Activated naive CD4-positive, alpha-beta T cell (primary cell): ENCODE measurements around the gene REPS2.

Source experiments
- DNase-seq, 4 experiments: peaks; one replicate each; lab custom pipeline; 2025; lab: John Stamatoyannopoulos, UW

The REPS2 gene

DNA sequence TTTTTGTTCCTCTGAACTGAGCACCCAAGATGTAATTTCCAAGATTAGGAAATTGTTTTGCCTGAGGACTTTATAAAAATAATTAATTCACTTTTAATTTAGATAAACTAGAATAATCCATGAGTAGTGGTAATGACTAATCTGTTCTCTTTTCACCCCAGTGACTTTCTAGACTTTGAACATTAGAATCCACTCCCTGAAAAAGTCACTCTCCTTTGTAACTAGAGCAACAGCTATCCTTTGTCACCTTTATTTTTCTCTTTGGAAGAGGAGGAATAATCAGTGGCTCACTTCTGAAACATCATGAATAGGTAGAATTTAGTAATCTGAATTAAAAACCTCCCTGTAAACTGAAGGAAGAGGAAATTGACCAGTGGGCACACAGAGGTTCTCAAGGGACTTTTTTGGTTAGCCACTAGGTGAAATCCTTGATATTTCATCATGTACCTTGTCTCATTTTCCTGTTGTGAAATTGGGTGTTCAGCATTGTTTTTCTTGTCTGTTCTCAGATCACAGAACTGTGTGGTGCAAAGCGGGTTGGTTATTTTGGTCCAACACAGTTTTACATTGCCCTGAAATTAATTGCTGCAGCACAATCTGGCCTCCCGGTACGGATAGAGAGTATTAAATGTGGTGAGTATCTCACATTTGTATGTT, 59.4 kb downstream of the REPS2 start:
- DNase-seq = no peak

DNA sequence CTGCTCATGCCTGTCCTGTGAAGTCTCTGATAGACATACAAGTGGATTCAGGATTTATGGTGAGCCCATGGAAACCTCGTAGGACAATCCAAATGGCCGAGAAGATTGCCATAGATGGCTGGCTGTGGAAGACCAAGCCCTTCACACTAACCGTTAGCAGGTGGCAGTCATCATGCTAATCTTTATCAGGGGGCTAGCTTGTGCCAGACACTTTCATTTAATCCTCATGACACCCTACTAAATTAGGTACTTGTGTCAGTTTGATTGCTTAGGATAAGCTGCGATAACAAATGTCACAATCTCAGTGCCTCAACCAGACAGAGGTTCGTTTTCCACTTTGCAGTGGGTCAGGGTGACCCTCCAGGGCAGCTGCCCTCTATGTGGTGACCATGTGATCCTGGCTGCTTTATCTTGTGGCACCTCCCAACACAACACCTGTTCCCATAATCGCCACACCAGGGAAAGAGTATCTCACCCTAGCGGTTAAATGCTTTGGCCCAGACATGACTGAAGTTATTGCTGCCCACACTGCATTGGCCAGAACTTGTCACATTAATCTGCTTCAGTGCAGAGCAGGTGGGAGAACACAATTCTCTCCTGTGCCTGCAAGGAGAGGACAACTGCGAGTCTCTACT, 60.8 kb downstream of the REPS2 start:
- no peak for DNase-seq

- no peak for DNase-seq
These were observed 63.6 kb downstream of the REPS2 start for GRCh38 chrX:17009856-17010625.

- DNase-seq = no peak
These were observed 66.0 kb downstream of the REPS2 start for GRCh38 chrX:17012465-17012864.

DNA sequence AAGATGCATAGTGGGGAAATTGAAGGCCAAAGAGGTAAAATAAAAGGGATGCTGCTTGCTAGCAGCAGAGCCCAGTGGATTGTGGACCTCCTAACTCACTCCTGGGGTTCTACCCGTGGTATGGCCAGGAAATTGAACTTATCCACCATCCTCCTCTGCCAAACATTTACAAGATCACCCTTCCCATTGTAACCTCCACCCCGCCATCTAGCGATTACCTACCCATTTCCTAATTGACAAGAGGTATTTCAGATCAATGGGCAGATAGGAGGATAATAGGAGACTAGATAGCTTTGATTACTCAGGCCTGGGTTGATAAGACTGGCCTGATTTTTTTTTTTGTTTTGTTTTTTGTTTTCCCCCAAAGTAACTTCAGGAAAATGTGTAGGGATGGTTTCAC, 67.8 kb downstream of the REPS2 start:
- no peak for DNase-seq

GRCh38 chrX:17017134-17017533, 70.7 kb downstream of the REPS2 start:
- DNase-seq = no peak

DNA sequence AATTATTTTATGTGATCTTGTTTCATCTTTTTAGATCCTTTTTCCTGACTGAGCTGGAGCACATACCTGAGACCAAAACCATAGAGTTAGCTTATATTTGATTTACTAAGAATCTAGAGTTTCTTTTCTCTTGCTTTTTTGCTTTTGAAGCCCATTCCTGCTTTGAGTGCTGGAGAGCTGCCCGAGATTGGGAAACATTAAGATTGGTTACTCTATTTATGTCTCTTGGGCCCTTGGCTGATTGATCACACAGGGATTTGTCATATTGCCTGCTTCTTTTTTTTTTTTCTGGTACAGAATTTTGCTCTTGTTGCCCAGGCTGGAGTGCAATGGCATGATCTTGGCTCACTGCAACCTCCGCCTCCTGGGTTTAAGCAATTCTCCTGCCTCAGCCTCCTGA, 73.9 kb downstream of the REPS2 start:
- DNase-seq = no peak

- DNase-seq = no peak
These were observed 74.7 kb downstream of the REPS2 start for GRCh38 chrX:17020851-17021821.

DNA sequence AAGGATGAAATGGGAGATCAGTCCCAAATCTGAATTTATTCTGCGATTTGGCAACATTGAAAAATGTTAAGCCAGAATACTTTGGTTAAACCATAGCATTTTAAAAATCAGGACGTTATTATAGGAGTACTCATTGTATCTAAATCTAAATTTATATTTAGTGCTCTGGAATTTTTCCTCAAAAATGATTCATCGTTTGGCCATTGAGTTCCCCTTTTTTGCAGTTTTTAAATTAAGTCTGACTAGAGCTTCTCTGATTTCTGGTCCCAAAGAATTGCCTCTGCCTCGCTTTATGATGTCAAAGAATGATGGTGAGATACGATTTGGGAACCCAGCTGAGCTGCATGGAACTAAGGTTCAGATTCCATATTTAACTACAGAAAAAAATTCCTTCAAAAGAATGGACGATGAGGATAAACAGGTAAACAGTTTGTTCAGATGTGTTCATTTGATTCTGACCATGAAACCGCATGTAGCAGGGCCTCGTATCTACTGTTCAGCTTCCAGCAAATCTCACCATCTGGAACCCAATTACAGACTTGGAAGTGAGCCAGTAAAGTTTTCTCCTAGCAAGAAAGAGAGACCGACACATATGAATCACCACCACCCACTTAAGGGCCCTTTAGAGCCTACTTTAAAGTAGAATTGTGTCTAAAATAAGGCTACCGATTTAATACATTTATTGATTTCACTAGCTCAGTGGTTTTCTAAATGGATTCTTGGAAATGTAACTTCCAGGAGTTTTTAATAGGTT, 75.6 kb downstream of the REPS2 start:
- DNase-seq = no peak

GRCh38 chrX:17023661-17024060, 77.2 kb downstream of the REPS2 start:
- DNase-seq = no peak

- DNase-seq = no peak
These were observed 78.4 kb downstream of the REPS2 start for GRCh38 chrX:17024886-17025285.

DNA sequence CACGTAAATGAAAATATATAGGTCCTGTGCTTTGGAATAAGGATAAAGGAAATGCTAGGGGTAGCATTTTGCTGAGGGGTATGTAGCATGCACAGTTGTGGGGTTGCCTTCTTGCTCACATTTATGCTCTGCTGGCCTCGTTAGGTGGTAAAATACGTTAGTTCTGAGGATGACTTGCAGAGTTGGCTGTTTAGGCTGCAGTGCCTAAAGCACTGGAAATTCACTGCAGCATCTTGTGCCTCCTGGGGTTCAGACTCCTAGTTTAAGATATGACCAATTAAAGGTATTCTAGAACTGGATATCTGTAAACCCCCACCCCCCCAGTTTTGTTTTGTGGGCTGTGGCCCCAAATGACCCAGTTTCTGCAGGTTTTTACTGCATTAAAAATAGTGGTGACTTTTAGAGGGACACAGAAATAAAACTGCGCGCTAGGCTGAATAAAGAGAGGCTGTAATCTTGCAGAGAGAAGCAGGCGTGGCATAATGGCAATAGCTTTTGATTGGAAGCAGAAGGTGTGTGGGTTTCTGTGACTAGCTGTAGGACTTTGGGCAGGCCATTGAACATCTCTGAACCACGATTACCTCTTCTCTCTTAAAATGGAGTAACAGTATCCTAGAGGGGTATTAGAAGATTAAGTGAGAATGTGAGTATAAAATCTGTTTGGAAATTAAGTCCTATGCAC, 79.3 kb downstream of the REPS2 start:
- no peak for DNase-seq

DNA sequence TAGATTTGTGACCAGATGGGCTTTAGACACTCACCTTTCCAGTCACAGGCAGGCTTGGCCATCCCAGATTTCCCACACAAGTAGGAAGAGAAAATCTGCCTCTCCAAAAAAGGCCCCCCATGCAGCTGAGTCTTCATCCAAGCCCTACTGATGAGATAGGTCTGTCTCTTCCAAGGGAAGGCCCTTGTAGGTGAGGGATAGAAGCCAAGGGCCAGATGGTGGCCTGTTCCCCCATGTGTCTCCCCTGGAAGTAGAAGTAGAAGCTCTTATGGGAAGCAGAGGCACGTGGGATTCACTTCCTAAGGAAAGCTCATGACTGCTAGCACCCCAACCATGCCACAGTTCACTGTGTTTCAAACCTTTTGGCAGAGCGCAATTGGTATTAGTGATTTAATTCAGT, 81.5 kb downstream of the REPS2 start:
- no peak for DNase-seq

GRCh38 chrX:17028356-17028755, 81.9 kb downstream of the REPS2 start:
- DNase-seq = no peak

DNA sequence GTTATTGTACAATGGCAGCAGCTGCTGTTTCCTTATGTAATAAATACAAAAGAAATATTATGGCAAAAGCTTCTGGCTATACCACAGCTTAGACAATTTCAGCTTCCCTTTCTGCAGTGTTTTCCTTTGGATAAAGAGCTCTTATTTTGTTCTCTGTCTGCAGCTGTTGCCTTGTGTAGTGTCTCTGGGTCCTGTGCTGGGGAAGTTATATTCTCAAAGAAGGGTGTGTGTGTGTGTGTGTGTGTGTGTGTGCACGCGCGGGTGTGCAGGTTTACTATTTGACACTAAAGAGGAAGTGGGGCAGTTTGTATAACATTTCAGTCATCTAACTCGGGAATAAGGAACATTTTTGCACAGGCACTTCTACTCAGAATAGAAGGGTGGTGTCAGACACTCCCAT, 83.6 kb downstream of the REPS2 start:
- DNase-seq = no peak

GRCh38 chrX:17030580-17031270, 84.3 kb downstream of the REPS2 start:
- DNase-seq = no peak

- DNase-seq = no peak
These were observed 85.4 kb downstream of the REPS2 start for GRCh38 chrX:17031827-17032226.

GRCh38 chrX:17032351-17032750, 85.9 kb downstream of the REPS2 start:
- DNase-seq = no peak

DNA sequence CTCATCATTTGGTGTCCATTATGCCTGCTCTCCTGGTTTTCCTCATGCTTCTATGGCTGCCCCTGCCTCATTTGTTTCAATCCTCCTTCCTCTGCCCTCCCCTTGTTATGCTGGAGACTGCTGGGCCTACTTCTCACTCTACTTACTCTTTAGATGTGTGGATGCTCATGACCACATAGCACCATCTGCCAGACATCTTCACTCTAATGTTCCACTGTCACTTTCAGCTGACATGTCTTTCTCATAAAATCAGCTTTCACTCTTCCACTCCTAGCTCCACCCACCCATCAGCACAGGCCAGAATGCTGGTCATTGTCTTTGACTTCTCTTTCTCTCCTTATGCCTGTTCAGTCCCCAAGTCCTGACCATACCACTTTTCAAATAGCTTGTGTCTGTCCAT, 86.8 kb downstream of the REPS2 start:
- no peak for DNase-seq

- no peak for DNase-seq
These were observed 88.7 kb downstream of the REPS2 start for GRCh38 chrX:17035111-17035510.
